ENCODE results near the gene SSTR1. TPM values are rescaled to one million over a fixed set of nuclear protein-coding genes. Genes with fewer than 3 reads are reported as not detected.

SSTR1 gene
- total and polyA plus RNA-seq, 3 donors from 2014 or later: 0.19 to 0.45 (median 0.31) TPM

DNA sequence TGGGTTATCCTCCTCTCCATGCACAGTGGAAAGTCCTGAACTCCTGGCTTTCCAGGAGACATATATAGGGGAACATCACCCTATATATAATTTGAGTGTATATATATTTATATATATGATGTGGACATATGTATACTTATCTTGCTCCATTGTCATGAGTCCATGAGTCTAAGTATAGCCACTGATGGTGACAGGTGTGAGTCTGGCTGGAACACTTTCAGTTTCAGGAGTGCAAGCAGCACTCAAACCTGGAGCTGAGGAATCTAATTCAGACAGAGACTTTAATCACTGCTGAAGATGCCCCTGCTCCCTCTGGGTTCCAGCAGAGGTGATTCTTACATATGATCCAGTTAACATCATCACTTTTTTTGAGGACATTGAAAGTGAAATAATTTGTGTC is 4.4 kb downstream of the SSTR1 start:
- Histone ChIP-seq H3K27ac (no peak overlapping the region), H3K27me3 (no peaks in the 10 kb centered on the region), H3K4me1 (peaks cover 3% of the 10 kb centered on the region), H3K36me3 (ENCODE audit: low read depth, missing control alignments) (no peaks in the 10 kb centered on the region), H3K4me3 (no peak overlapping the region), H3K9me3 (no peaks in the 10 kb centered on the region)
- DNase-seq: no peak
- TF ChIP-seq, protein P1, sequence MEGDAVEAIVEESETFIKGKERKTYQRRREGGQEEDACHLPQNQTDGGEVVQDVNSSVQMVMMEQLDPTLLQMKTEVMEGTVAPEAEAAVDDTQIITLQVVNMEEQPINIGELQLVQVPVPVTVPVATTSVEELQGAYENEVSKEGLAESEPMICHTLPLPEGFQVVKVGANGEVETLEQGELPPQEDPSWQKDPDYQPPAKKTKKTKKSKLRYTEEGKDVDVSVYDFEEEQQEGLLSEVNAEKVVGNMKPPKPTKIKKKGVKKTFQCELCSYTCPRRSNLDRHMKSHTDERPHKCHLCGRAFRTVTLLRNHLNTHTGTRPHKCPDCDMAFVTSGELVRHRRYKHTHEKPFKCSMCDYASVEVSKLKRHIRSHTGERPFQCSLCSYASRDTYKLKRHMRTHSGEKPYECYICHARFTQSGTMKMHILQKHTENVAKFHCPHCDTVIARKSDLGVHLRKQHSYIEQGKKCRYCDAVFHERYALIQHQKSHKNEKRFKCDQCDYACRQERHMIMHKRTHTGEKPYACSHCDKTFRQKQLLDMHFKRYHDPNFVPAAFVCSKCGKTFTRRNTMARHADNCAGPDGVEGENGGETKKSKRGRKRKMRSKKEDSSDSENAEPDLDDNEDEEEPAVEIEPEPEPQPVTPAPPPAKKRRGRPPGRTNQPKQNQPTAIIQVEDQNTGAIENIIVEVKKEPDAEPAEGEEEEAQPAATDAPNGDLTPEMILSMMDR (IDR thresholded peaks at IDR 0.05): no peak
- TF ChIP-seq POLR2A (IDR thresholded peaks at IDR 0.05): no peak
- intact Hi-C loops (cut with DNase I; ENCODE audit: low total_unique reads): no loop called here

DNA sequence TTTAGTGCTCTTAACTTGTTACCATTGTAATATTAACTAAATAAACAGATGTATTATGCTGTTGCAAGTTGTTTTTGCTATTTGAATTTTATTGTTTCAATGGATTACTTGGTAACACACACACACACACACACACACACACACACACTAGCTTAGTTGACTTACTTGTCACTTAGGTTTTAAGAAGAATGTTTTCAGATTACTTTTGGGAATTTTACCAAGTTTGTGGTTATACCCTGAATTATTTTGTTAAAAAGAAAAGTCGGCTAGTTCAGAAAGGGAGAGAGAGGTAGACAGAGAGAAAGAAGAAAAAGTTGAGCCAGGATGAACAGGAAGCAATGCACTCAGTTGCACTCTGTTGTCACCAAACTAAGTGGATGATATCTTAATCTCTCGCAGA is 5.3 kb downstream of the SSTR1 start:
- 75 to 82% methylated on average over 2 of the region's 2 CpGs for WGBS, 2 donors
- intact Hi-C loops (cut with DNase I; ENCODE audit: low total_unique reads): no loop called here
- H3K4me1 ChIP-seq: peaks cover 3% of the 10 kb centered on the region

GRCh38 chr14:38217553-38217952 is 9.8 kb downstream of the SSTR1 start:
- DNase-seq: no peak
- no peaks in the 10 kb centered on the region for H3K27me3 ChIP-seq
- WGBS, 2 donors: 27 to 28% methylated on average over 2 of the region's 2 CpGs
- no peaks in the 10 kb centered on the region for H3K9me3 ChIP-seq
- intact Hi-C loops (cut with DNase I; ENCODE audit: low total_unique reads): no loop called here
- TF ChIP-seq POLR2A (IDR thresholded peaks at IDR 0.05): no peak
- TF ChIP-seq, protein P1 (IDR thresholded peaks at IDR 0.05): no peak
- no peaks in the 10 kb centered on the region for H3K36me3 ChIP-seq (ENCODE audit: low read depth, missing control alignments)
- H3K4me3 ChIP-seq: no peak overlapping the region
- H3K4me1 ChIP-seq: no peaks in the 10 kb centered on the region
- no peak overlapping the region for H3K27ac ChIP-seq

More for the DNA sequence above, 5.3 kb downstream of the SSTR1 start:
- DNase-seq: no peak
- Histone ChIP-seq H3K4me3 (no peak overlapping the region), H3K27me3 (no peaks in the 10 kb centered on the region), H3K9me3 (no peaks in the 10 kb centered on the region), H3K27ac (no peak overlapping the region), H3K36me3 (ENCODE audit: low read depth, missing control alignments) (no peaks in the 10 kb centered on the region)
- TF ChIP-seq, protein P1 (IDR thresholded peaks at IDR 0.05): no peak
- no peak for TF ChIP-seq POLR2A (IDR thresholded peaks at IDR 0.05)

GRCh38 chr14:38221077-38221476 is 13.4 kb downstream of the SSTR1 start:
- no peaks in the 10 kb centered on the region for H3K36me3 ChIP-seq (ENCODE audit: low read depth, missing control alignments)
- H3K9me3 ChIP-seq: no peaks in the 10 kb centered on the region
- 76 to 86% methylated on average over 3 of the region's 3 CpGs for whole genome bisulfite sequencing, 2 donors
- H3K27ac ChIP-seq: no peak overlapping the region
- no peaks in the 10 kb centered on the region for H3K27me3 ChIP-seq
- no peaks in the 10 kb centered on the region for H3K4me1 ChIP-seq
- no peak for DNase-seq
- TF ChIP-seq, protein P1 (IDR thresholded peaks at IDR 0.05): no peak
- no peak for TF ChIP-seq POLR2A (IDR thresholded peaks at IDR 0.05)
- H3K4me3 ChIP-seq: no peak overlapping the region
- intact Hi-C loops (cut with DNase I; ENCODE audit: low total_unique reads): no loop called here

DNA sequence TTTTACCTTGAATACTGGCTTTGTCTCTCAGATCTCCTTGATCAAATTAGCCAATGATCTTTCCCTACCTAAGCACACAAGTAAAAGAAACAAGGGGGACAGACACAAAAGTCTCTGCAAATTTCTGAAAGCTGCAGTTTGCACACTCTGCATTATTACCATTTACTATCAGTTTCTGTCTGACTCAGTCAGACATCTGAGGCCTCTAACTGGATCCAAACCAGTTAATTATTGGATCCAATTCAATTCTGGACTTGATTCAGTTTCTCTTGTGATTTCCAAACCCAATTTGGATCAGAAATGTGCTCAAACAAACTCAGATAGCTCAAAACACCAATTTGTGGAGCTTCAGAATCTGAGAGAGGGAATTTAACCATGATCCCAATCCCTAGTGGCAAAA is 16.6 kb downstream of the SSTR1 start:
- TF ChIP-seq, protein P1 (IDR thresholded peaks at IDR 0.05): no peak
- no peak for TF ChIP-seq POLR2A (IDR thresholded peaks at IDR 0.05)
- no peak for DNase-seq
- Histone ChIP-seq H3K36me3 (ENCODE audit: low read depth, missing control alignments) (no peaks in the 10 kb centered on the region), H3K4me1 (no peaks in the 10 kb centered on the region), H3K9me3 (no peaks in the 10 kb centered on the region), H3K27me3 (no peaks in the 10 kb centered on the region), H3K4me3 (no peak overlapping the region), H3K27ac (no peak overlapping the region)
- intact Hi-C loops (cut with DNase I; ENCODE audit: low total_unique reads): no loop called here
